HL-60 (cell line): ENCODE measurements around the gene GATA1.

Experiments used
- CTCF ChIP-seq: IDR thresholded peaks from one replicate; pipeline ENCODE4 v1.5.1; 2011; ENCODE audit warnings: low read length, control low read depth, inconsistent platforms; ENCODE audit not compliant: insufficient read depth
- GABPA ChIP-seq: IDR thresholded peaks from 2 replicates; pipeline ENCODE4 v1.6.1; 2012; ENCODE audit warnings: low read depth
- POLR2AphosphoS5 ChIP-seq: IDR thresholded peaks from 2 replicates; pipeline ENCODE4 v1.6.1; 2012; ENCODE audit warnings: low read depth
- REST ChIP-seq: IDR thresholded peaks from 2 replicates; pipeline ENCODE4 v1.6.1; 2012; ENCODE audit warnings: low read depth; ENCODE audit not compliant: insufficient replicate concordance
- SPI1 ChIP-seq: IDR thresholded peaks from 2 replicates; pipeline ENCODE4 v1.6.1; 2012; ENCODE audit warnings: low read depth, mild to moderate bottlenecking, borderline replicate concordance

GRCh38 chrX:48793935-48794334 is 7.5 kb downstream of the GATA1 start:
- TF ChIP-seq CTCF (no peak), POLR2AphosphoS5 (no peak), GABPA (no peak), REST (no peak), SPI1 (no peak)
